ENCODE measurements around the gene DAAM1. TPM values are rescaled to one million over a fixed set of nuclear protein-coding genes. Genes with fewer than 3 reads are reported as not detected.
A peak's percentile ranks its signal among the peaks of the same experiment; 100 is the strongest.

Gene DAAM1
- total RNA-seq, 1 experiment from 2014 or later: 19.5 TPM

DNA sequence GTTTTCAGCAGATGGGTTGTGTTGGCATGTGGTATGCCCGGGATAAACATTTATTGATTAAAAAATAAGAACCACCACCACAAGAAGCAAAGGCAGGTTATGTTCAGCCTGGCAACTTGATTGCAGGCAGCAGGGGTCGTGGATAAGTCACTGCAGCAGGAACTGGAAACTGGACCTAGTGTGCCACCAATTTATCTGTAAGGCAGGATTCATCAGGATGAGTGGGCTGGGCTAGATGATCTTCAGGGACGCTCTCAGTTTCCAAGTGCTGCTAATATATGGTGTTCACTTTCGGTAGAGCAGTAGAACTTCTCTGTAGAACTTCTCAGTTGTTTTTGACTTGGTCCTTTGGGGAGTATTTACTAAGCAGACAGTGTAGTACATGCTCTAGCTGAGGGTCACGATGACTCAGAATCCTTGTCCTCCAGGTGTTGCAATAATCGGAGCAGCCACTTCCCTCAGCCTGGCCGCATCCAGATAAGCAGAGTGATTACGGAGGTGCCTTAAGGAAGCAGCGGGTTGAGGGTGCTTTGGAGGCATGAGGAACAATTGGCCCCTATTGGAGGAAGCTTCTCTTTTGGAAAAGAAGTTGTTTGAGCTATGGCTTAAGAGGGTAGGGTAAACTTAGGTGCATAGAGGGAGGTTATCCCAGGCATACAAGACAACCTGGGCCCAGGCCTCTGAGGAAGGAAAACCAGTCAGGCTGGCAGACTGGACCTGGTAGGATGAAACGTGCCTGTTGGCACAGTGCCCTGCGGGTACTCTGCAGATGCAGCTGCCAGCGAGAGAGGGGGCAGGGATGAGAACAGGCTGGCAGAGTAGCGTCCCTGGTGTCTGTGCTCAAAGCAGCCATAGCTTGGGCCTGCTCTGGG, 172.7 kb downstream of the DAAM1 start:
- peak; percentile 89 for DNase-seq (ENCODE audit: low read depth)

DNA sequence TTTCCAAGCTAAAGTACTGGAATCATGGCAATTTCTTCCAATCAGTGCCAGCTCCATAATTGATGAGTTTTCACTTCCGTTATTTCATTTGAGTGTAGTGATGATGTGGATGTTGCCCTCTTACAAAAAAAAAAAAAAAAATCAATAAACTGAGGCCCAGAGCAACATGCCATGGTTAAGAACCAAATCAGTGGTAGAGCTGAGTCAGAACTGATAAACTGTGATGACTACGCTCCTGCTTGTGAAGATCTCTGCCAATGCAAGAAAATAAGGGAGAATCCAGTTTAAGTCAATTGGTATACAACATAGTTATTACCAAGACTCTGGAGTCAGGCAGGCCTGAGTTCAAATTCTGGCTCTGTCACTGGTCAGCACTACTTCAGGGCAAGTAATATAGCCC, 174.0 kb downstream of the DAAM1 start:
- peak; percentile 58 for DNase-seq (ENCODE audit: low read depth)

DNA sequence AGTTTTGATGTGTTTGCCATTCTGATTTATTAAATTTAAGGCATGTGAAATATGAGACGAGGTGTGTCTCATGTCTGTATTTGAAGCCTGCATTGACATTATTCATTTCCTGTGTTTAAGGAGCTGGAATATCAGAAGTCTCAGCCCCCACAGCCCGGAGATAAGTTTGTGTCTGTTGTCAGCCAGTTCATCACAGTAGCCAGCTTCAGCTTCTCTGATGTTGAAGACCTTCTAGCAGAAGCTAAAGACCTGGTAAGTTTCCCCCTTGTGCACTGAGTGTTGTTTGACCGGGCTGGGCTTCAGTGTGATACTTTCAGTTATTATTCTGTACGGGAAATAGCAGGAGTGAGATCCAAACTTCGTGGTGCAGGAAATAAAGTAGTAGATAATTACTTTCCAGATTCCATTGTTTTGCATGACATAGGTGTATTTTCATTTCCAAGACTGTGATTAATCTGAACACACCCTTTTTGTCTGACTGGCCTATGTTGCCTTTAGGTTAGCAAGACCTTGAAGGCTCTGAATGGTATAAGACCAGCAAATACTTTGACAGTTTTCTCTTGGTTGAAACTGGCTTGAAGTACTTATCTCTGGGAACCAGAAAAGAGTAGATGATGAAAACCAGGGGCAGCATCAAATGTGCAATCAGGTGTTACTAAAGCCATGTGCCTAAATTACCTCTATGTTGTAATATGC, 175.2 kb downstream of the DAAM1 start:
- peak; percentile 65 for DNase-seq (ENCODE audit: low read depth)

DNA sequence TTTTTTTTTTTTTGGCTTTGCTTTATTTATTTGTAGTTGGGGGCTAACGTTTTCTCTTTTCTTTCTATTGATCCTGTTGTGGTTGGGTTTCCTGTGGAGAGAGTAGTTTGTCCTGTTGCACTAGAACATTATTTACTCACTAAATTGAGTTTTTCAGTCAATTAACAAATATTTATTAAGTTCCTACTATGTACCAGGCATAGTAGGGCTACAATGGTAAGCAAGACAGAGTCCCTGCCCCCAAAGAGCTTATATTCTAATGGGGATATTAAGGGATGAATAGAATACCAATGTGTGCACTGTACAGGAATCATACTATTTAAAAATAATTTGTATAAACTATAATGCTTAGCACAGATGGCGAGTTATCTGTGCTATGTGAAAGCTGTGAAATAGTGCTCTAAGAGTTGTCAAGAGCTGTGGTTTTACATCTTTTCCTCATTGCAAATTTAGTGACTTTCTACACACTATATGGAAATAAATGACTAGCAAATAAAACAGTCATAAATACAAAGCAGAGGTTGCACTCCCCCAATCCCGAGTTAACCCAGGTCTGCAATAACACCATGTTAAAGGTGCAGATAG, 181.8 kb downstream of the DAAM1 start:
- DNase-seq (ENCODE audit: low read depth): no peak

DNA sequence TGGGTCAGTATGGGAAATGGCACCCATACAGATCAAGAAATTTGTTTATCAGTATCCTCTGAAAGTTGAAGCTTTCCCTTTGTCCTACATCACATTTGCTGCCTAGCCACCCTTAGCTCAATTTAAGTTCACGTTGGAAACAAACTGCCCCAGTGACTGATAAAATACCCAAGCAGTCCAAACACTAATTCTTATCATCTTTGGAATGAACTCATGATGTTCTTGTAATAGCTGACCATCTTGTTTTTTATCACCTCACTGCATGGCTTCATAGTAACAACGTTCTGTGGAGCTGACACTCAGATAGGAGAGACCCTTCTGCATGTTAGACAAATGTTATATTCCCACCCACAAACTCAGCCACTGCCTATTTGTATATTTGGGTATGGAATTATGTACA, 183.3 kb downstream of the DAAM1 start:
- no peak for DNase-seq (ENCODE audit: low read depth)

DNA sequence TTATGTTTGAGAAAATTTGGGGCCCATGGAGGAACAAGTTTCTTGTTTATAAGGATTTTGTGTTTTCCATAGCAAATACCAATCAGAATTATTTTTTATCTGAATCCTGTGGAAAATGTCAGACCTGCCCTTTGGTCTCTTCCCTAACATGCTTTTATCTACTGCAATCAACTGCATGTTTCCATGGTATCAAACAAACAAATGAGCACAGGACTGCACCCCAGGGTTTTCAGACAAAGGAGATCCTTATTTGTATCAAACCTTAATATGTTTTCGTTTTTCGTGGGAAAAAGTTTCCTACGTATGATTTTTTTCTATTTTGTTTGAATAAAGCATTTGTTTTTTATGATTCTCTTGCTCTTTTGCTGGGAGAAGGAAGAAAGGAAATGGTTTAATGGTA, 185.6 kb downstream of the DAAM1 start:
- DNase-seq (ENCODE audit: low read depth): no peak

DNA sequence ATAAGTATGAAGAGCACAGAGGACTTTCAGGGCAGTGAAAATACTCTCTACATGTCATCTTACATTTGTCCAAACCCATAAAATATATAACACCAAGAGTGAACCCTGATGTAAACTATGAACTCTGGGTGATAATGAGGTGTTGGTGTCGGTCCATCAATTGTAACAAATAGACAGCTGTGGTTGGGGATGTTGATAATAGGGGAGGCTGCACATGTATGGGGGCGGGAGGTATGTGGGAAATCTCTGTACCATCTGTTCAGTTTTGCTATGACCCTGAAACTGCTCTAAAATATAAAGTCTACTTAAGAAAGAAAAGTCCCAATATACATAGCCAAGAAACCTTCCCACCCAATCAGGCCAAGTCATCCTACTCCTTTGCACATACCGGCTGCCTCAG, 188.2 kb downstream of the DAAM1 start:
- DNase-seq (ENCODE audit: low read depth): no peak

DNA sequence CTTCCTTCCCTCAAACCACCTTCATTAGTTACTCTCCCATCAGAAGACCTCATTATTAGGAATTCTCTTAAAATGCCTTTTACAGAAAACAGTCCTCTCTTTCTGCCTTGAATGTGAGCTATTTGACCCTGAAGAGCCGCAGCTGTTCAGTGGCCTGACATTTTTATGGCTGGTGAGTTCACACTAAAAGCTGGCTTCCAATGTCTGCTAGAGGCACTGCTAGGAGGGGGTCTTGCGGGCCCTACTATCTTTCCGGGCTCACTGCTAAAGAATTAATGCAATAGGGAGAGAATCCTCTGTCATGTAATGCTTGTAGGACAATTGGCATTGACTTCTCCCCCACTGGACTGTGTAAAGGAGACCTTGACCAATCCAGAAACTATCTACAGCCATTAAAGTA, 189.0 kb downstream of the DAAM1 start:
- no peak for DNase-seq (ENCODE audit: low read depth)

DNA sequence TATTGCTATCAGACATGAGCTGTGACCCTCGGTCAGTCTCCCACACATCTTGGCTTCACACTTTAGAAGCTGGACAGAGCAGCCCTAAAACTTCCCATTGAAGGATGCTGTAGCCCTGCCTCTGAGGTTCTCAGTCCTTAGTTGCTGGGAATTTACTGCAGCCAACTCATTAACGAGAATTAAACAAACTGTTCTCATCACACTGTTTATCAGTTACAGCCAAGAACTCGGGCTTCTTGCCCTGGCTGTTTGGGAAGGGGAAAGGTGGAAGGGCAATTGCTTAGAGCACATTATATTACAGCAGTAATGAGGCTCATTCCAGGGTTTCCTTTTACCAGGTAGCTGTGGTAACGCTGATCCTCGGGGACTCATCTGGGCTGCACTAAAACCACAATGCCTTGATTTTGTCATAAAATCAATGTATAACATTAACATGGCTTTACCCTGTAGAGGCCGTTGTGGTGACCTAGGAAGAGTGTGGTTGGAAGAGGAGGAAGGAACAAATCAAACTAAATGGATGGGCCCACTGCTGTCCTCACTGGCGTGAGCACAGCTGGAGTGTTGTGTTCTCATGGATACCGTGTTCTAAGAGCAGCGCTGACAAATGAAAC, 189.6 kb downstream of the DAAM1 start:
- DNase-seq (ENCODE audit: low read depth): peak; percentile 7

DNA sequence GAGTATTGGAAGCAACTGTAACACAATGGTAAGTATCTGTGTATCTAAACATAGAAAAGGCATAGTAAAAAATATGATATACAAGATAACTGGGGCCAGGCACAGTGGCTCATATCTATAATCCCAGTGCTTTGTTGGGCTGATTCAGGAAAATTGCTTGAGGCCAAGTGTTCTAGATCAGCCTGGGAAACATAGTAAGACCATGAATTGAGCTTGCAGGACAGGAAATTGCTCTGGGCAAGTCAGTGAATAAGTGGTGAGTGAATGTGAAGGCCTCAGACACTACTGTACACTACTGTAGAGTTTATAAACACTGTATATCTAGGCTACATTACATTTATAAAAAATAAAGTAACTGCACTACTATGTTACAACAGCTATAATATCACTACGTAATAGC, 201.5 kb downstream of the DAAM1 start:
- no peak for DNase-seq (ENCODE audit: low read depth)

DNA sequence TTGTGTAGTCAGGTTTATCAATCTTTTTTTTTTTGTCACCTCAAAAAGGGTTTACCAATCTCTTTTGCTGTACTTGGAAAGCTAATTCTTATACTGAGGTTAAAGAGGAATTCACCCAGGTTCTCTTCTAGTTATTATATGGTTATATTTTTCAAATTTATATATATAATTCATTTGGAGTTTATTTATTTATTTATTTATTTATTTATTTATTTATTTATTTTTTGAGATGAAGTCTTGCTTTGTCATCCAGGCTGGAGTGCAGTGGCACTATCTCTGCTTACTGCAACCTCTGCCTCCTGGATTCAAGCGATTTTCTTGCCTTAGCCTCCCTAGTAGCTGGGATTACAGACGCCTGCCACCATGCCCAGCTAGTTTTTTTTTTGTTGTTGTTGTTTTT, 202.9 kb downstream of the DAAM1 start:
- no peak for DNase-seq (ENCODE audit: low read depth)

DNA sequence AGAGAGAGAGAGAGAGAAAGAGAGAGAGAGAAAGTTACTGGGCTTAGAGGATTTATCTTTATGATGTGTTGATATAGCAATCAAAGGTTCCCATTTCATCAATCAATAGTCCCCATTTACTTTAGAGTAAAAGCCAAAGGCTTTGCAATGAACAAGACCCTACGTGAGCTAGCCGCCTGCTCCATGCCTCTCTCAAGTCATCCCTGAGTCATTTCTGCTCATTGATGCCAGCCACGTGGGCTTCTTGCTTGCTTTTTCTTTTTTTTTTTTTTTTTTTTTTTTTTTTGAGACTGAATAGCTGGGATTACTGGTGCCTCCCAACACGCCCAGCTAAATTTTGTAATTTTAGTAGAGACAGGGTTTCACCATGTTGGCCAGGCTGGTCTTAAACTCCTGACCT, 205.8 kb downstream of the DAAM1 start:
- peak; percentile 48 for DNase-seq (ENCODE audit: low read depth)

DNA sequence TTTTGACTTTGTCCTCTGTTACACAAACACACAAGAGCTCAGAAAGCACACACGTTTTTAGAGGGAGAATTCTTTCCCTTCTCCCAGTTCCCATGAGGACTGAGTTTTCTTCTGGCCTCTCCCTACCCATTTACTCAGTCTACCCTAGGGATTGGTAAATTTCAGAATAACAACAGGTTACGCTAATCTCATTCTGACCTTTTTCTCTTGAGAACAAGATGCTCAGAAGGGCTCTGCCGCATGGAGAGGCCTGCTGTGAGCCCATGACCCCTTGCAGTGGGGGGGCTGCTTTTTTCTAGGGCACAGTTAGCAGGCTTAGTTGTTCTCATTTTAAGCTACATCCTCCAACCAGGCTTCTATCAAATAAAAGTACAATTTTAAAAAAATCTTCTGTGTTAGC, 207.2 kb downstream of the DAAM1 start:
- no peak for DNase-seq (ENCODE audit: low read depth)

DNA sequence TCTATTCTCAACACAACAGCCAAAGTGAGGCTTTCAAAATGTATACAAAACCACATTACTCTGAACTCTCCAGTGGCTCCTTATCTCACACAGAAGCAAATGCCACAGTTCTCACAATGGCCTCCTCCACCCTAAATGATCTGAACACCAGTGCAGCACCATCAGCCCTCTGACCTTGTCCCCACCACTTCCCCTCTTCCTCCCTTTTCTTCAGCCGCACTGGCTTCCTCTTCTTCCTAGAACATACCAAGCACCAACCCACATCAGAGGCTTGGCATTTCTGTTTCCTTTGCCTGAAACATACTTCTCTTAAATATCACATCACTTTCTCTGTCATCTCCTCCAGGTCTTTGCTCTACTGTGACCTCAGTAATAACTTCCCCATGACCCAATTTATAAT, 210.4 kb downstream of the DAAM1 start:
- no peak for DNase-seq (ENCODE audit: low read depth)

DNA sequence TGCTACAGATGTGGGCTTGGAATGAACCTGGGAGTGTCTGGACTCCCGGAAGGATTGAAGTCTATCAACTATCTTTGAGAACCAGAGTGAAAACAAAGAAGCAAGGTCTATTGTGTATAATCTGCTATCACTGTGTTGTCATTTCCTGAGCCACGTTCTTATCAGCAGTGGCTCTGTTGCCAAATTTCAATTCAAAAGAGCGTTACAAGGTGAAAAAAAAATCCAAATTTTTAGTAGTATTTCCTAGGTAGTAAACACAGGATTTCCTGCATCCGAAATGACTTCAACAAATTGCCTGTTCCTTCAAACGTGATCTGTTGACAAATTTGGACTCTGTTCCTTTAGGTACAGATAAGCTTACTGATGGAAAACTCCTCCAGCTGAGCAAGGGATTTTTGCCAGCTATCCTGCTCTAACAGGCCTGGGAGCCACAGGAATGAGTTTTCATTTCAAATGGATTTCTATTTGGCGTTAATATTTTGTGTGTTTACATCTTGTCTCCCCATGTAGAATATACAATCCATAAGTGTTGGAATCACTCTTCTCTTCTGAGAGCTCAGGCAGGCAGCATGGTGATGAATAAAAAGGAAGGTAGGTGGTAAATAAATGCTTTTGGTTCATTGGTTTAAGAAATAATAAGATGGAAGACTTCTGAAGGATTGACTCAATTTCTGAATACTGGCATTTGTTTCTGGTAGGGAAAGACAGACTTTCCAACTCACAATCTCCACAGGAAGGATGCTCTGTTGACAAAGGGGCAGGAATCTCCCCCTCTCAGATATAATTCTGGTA, 218.2 kb downstream of the DAAM1 start:
- DNase-seq (ENCODE audit: low read depth): no peak

DNA sequence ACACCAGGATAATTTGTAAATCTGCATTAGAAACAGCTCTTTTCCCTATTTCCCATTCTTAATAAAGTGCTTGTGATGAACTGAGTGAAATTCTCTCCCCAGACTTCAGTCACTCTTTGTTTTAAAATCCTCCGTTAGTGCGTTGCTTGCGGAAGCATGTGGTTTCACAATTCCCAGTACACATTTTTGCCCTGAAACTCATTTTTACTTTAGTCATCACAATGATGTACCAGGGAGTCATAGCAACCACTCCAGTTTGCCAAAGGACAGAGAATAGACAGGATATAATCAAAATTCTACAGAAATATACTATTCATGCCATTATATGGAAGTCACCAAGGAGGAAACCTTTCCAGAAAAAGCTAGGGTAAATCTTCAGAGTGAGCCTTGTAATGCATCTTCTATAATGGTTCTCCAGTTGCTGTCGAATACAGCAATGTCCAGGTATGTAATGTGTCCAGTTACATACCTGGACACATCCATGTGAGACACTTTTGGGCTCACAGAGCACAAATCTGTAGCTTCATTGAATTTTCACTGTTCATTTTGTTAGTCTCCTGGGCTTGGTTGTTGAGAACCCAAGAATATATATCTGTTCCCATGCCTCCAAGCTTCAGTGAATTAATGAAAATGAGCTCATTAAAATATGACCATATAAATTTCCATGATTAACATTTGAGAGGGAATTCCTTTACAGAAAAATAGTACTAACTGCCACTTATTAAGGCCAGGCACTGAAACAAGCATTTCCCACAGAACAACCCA, 219.0 kb downstream of the DAAM1 start:
- peak; percentile 43 for DNase-seq (ENCODE audit: low read depth)

DNA sequence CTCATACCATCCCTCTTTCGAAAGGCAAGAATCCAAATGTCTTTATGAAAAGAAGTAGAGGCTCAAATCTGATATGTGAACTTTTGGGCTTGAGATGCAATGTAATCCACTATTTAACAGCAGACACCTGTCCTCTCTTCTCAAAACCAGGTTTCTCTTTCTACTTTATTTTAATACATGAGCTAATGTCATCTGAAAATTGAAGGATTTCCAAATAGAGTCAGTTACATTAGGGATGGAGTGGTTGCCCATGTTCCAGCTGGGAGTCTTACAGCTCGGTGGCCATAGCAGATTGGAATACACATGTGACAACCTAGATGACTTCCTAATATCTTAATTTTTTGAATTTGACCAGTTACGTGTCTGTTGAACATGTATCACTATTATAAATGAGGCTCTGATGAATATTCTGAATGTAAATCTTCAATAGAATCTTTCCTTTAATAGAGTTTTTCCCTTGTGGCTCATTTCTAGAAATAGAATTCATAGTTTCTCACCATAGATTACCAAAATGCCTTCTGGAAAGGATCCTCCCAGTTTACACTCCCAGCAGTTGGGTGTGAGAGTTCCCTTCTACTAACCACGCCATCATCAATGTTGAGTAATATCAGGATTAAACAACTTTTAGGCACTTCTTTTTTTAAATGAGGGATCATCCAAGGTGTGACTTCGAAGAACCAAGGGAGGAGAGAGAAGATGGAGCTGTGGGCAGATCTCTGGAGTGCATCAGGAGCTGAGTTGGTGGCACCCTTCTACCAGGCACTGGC, 227.6 kb downstream of the DAAM1 start:
- DNase-seq (ENCODE audit: low read depth): no peak

DNA sequence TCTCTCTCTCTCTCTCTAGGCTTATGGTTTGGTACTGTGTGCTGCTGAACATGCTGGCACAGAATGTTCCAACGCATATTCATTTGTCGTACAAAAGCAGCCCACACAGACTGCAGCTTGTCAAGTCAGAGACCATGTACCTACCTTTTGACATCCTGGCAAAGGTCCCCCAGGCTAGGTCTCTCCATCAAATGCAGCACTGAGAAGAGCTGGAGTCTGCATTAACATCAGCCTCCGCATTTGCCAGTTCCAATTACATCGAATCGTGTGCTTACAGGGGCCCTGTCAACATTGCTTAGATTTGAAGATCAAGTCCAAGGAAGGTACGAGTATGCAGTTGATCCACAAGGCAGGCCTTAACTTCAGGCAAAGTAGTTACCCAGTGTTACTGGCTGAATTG, 228.8 kb downstream of the DAAM1 start:
- no peak for DNase-seq (ENCODE audit: low read depth)

DNA sequence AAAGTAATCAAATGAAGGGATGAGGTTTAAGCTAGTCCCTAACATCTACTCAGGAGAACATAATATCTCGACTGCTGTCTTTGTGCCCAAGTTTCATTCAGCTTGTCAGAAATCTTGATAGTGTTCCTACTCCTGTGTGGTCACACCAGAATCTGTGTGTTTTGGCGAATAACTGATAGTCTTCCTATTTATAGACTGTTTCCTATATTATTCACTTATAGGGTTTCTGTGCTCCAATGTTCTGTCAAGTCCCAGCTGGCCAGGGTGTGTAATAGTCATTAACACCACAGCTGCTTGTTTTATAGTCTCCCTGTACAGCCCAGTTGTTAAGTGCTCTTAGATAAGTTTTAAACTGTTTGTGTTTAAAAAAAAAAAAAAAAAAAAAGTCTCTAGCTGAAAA, 230.8 kb downstream of the DAAM1 start:
- no peak for DNase-seq (ENCODE audit: low read depth)

Data from Daoy (cell line).